Measurements from ENCODE around the gene LNX1.

Gene LNX1

GRCh38 chr4:53551958-53552357 lies 39.3 kb downstream of the LNX1 start:
- Histone ChIP-seq H3K27me3 (replicated peaks) (no peaks in the 10 kb centered on the region), H3K36me3 (replicated peaks) (no peaks in the 10 kb centered on the region), H3K4me3 (ENCODE audit: low read depth, low read length) (no peak overlapping the region), H3K27ac (no peak overlapping the region)
- in situ Hi-C loops (cut with HindIII; ENCODE audit: low pct_ligation_motif_present, low sequenced_read_pairs): no loop called here
- TF ChIP-seq CTCF (IDR thresholded peaks at IDR 0.05; ENCODE audit: low read depth, low read length, missing control alignments): no peak
- no peak for DNase-seq

GRCh38 chr4:53551281-53551864 lies 39.9 kb downstream of the LNX1 start:
- Histone ChIP-seq H3K27ac (no peak overlapping the region), H3K36me3 (replicated peaks) (no peaks in the 10 kb centered on the region), H3K27me3 (replicated peaks) (no peaks in the 10 kb centered on the region), H3K4me3 (ENCODE audit: low read depth, low read length) (no peak overlapping the region)
- no peak for DNase-seq
- no peak for TF ChIP-seq CTCF (IDR thresholded peaks at IDR 0.05; ENCODE audit: low read depth, low read length, missing control alignments)
- in situ Hi-C loops (cut with HindIII; ENCODE audit: low pct_ligation_motif_present, low sequenced_read_pairs): no loop called here

- H3K27ac ChIP-seq: no peak overlapping the region
- in situ Hi-C loops (cut with HindIII; ENCODE audit: low pct_ligation_motif_present, low sequenced_read_pairs): no loop called here
- no peak for DNase-seq
Measured at GRCh38 chr4:53548662-53549061, 42.6 kb downstream of the LNX1 start.

GRCh38 chr4:53547983-53548382 lies 43.3 kb downstream of the LNX1 start:
- no peak for TF ChIP-seq CTCF (IDR thresholded peaks at IDR 0.05; ENCODE audit: low read depth, low read length, missing control alignments)
- no peak overlapping the region for H3K27ac ChIP-seq
- no peaks in the 10 kb centered on the region for H3K36me3 ChIP-seq (replicated peaks)
- no peaks in the 10 kb centered on the region for H3K27me3 ChIP-seq (replicated peaks)
- no peak for DNase-seq
- no peak overlapping the region for H3K4me3 ChIP-seq (ENCODE audit: low read depth, low read length)
- in situ Hi-C loops (cut with HindIII; ENCODE audit: low pct_ligation_motif_present, low sequenced_read_pairs): no loop called here

More at GRCh38 chr4:53548662-53549061, 42.6 kb downstream of the LNX1 start:
- no peaks in the 10 kb centered on the region for H3K36me3 ChIP-seq (replicated peaks)
- TF ChIP-seq CTCF (IDR thresholded peaks at IDR 0.05; ENCODE audit: low read depth, low read length, missing control alignments): no peak
- H3K4me3 ChIP-seq (ENCODE audit: low read depth, low read length): no peak overlapping the region
- no peaks in the 10 kb centered on the region for H3K27me3 ChIP-seq (replicated peaks)

GRCh38 chr4:53545942-53546581 lies 45.2 kb downstream of the LNX1 start:
- no peak for DNase-seq
- no peaks in the 10 kb centered on the region for H3K27me3 ChIP-seq (replicated peaks)
- no peaks in the 10 kb centered on the region for H3K36me3 ChIP-seq (replicated peaks)
- no peak for TF ChIP-seq CTCF (IDR thresholded peaks at IDR 0.05; ENCODE audit: low read depth, low read length, missing control alignments)
- in situ Hi-C loops (cut with HindIII; ENCODE audit: low pct_ligation_motif_present, low sequenced_read_pairs): no loop called here
- H3K4me3 ChIP-seq (ENCODE audit: low read depth, low read length): no peak overlapping the region
- no peak overlapping the region for H3K27ac ChIP-seq

- in situ Hi-C loops (cut with HindIII; ENCODE audit: low pct_ligation_motif_present, low sequenced_read_pairs): no loop called here
- DNase-seq: no peak
Measured at GRCh38 chr4:53545273-53545672, 46.0 kb downstream of the LNX1 start.

More at GRCh38 chr4:53545273-53545672, 46.0 kb downstream of the LNX1 start:
- TF ChIP-seq CTCF (IDR thresholded peaks at IDR 0.05; ENCODE audit: low read depth, low read length, missing control alignments): no peak
- H3K4me3 ChIP-seq (ENCODE audit: low read depth, low read length): no peak overlapping the region
- no peaks in the 10 kb centered on the region for H3K27me3 ChIP-seq (replicated peaks)
- H3K27ac ChIP-seq: no peak overlapping the region
- no peaks in the 10 kb centered on the region for H3K36me3 ChIP-seq (replicated peaks)
